ENCODE results near the gene ATP1A1. TPM values are rescaled to one million over a fixed set of nuclear protein-coding genes. Genes with fewer than 3 reads are reported as not detected.

Gene ATP1A1
- total RNA-seq, 1 donor from 2014 or later = 518 TPM

DNA sequence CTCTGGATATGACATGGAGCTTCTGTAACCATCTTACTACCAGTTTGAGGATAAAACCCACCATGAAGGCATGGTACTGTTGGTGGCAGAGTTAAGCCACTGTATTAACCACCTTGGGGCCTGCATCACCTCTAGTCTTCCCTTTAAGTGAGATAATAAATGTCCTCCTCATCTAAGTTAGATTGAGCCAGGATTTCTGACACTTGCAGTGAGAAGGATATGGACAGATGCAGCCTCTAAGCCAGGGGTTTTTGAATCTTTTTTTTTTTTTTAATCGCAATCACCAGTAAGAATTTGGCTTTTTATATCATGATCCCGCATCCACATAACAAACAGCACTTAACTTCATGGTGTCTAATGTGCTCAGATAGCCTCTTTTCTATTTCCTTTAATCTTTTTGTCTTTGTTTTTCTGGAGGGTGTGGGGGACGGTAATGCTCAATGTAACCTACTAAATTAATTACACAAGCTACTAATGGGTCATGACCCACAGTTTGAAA is 42.2 kb downstream of the ATP1A1 start:
- ATAC-seq (no peak), DNase-seq (no peak)
- Histone ChIP-seq H3K27me3 (ENCODE audit: low read depth) (no peaks in the 10 kb centered on the region), H3K9me3 (no peaks in the 10 kb centered on the region), H3K36me3 (no peaks in the 10 kb centered on the region), H3K4me3 (no peak overlapping the region), H3K4me1 (peaks cover 24% of the 10 kb centered on the region), H3K27ac (no peak overlapping the region)
- TF ChIP-seq, protein P1, sequence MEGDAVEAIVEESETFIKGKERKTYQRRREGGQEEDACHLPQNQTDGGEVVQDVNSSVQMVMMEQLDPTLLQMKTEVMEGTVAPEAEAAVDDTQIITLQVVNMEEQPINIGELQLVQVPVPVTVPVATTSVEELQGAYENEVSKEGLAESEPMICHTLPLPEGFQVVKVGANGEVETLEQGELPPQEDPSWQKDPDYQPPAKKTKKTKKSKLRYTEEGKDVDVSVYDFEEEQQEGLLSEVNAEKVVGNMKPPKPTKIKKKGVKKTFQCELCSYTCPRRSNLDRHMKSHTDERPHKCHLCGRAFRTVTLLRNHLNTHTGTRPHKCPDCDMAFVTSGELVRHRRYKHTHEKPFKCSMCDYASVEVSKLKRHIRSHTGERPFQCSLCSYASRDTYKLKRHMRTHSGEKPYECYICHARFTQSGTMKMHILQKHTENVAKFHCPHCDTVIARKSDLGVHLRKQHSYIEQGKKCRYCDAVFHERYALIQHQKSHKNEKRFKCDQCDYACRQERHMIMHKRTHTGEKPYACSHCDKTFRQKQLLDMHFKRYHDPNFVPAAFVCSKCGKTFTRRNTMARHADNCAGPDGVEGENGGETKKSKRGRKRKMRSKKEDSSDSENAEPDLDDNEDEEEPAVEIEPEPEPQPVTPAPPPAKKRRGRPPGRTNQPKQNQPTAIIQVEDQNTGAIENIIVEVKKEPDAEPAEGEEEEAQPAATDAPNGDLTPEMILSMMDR (IDR thresholded peaks at IDR 0.05) = no peak
- intact Hi-C loops (cut with DNase I) = no loop called here

DNA sequence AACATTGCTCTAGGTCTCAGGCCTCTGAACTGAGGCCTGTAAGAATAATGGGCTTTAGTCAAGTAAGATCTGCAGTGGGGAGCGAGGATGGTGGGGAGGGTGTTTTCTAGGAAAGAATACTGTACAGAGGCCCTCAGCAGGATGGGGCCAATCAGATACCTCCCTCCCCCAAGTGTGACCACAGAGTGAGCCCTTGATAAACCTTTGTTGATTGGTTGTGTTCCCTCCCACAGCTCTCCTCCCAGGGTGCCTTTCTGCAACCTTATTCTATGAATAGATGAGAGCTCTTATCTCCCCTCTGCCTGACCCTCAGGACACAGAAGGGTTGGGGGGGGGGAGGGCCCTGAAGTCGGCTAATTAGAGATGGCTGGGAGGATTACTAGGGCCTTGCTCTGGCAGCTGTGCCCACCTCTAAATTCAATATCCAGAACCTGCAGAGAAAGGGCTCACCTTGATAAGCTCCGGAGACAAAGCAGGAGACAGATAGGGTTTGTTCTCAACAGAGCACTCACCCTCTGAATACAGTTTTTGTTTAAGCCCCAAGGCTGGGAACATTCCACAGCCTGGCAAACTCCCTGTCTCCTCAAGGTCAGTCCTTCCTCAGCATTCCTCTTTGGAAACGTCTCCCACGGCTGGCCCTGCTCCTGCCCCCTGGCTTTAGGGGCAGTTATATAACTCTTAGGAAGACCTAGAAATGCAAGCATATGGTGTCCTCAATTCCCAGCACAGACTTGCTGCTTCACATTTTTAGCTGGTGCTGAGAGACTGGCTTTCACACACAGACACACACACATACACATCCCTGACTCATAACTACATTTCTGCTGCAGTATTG is 42.9 kb downstream of the ATP1A1 start:
- Histone ChIP-seq H3K4me1 (peaks cover 24% of the 10 kb centered on the region), H3K27me3 (ENCODE audit: low read depth) (no peaks in the 10 kb centered on the region), H3K4me3 (no peak overlapping the region), H3K36me3 (no peaks in the 10 kb centered on the region), H3K27ac (no peak overlapping the region), H3K9me3 (no peaks in the 10 kb centered on the region)
- no peak for ATAC-seq
- DNase-seq = no peak
- intact Hi-C loops (cut with DNase I) = no loop called here
- TF ChIP-seq, protein P1 (IDR thresholded peaks at IDR 0.05) = no peak

DNA sequence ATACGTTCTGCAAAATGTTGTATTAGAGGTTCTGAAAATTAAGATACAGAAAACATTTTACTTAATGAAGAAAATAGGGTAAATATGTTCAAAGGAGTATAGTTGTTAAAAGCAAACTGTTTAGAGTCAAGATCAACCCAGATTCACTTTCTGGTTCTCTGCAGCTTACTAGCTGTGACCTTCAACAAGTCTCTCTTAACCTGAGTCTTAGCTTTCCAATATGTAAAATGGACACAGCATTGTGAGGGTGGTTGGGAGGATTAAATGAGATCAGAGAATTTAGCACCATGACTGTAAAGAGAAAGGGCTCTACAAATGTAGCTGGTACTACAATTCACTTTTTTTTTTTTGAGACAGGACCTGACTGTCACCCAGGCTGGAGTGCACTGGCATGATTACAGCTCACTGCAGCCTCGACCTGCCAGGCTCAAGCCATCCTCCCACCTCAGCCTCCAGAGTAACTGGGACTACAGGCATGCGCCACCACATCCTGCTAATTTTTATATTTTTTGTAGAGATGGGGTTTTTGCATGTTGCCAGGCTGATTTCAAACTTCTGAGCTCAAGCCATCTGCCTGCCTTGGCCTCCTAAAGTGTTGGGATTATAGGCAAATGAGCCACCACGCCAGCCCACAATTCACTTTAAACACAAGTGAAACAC is 43.9 kb downstream of the ATP1A1 start:
- Histone ChIP-seq H3K27ac (no peak overlapping the region), H3K4me1 (peaks cover 24% of the 10 kb centered on the region), H3K9me3 (no peaks in the 10 kb centered on the region), H3K4me3 (no peak overlapping the region), H3K27me3 (ENCODE audit: low read depth) (no peaks in the 10 kb centered on the region), H3K36me3 (no peaks in the 10 kb centered on the region)
- ATAC-seq (no peak), DNase-seq (no peak)
- intact Hi-C loops (cut with DNase I) = no loop called here
- TF ChIP-seq, protein P1 (IDR thresholded peaks at IDR 0.05) = no peak

DNA sequence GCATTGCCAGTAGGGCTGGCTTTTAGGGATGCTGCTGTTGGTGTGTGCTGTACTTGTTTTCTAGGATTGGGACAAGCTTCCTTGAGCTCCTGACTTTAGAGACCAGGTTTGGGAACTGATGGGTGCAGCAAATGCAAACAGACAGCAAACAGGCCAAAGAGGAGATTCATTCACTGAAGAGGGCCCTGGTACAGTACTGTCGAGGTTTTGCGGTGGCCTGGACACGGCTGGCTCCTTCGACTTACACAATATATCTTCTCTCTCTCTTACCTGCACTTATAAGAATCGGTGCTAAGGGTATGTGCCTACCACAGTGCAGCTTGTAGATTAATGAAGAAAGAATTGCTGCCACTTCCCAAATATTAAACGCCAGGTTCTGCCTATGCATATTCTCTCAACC is 44.6 kb downstream of the ATP1A1 start:
- intact Hi-C loops (cut with DNase I) = no loop called here
- no peaks in the 10 kb centered on the region for H3K9me3 ChIP-seq
- no peaks in the 10 kb centered on the region for H3K36me3 ChIP-seq
- DNase-seq (no peak), ATAC-seq (no peak)
- H3K4me3 ChIP-seq = peak overlapping the region; percentile 78
- TF ChIP-seq, protein P1 (IDR thresholded peaks at IDR 0.05) = no peak
- peaks cover 24% of the 10 kb centered on the region for H3K4me1 ChIP-seq
- H3K27ac ChIP-seq = peak overlapping the region; percentile 74
- no peaks in the 10 kb centered on the region for H3K27me3 ChIP-seq (ENCODE audit: low read depth)

DNA sequence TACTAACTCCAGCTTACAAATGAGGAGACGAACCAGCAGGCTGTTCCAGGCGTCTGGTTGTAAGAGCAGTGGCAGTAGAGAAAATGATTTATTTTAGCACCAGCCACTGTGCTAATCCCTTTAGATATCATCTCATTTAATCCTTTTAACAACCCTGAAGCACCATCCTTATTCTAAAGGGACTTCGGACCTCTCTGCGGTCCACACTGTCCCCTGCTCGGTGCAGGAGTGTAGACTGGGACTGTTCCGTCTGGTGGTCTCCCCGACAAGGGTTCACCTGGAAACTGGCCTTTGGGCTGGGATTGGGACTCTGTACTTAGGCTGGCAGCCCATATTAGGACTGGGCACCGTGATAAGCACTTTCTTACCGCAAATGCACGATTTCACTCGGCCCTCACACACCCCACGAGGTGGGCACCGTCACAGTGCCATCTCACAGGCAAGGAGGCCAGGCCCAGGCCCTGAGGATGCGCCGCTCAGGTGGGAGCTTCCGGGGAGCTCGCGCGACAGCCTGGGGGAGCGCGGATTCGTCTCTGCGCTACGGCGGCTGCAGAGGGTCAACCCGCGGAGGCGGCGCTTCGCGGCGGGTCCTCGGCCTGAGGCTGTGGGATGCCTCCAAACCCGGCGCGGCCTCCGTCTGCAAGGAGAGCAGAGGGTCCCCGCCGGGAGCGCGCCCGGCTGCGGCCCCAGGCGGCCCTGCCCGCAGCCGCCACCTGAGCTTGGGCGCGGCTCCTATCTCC is 45.2 kb downstream of the ATP1A1 start:
- DNase-seq (peak; percentile 88), ATAC-seq (peak; percentile 94 to 95)
- no peaks in the 10 kb centered on the region for H3K27me3 ChIP-seq (ENCODE audit: low read depth)
- H3K9me3 ChIP-seq = no peaks in the 10 kb centered on the region
- H3K36me3 ChIP-seq = no peaks in the 10 kb centered on the region
- H3K27ac ChIP-seq = peak overlapping the region; percentile 74
- H3K4me3 ChIP-seq = peak overlapping the region; percentile 78
- H3K4me1 ChIP-seq = peaks cover 24% of the 10 kb centered on the region
- TF ChIP-seq, protein P1 (IDR thresholded peaks at IDR 0.05) = no peak
- intact Hi-C loops (cut with DNase I) = no loop called here

All from lower lobe of right lung (tissue), 2 donors.